CD14-positive monocyte (primary cell): ENCODE data around the gene RYR3. TPM values are rescaled to one million over a fixed set of nuclear protein-coding genes. Genes with fewer than 3 reads are reported as not detected.

Experiments
- DNase-seq, 3 donors: peaks; one replicate each; pipeline ENCODE4 v3.0.0-alpha.2; 2011 to 2022
- H2AFZ ChIP-seq: 2 replicates; pipeline ENCODE4 v1.6.0; 2012; ENCODE audit warnings: mild to moderate bottlenecking, low read depth, low read length, inconsistent platforms; ENCODE audit not compliant: insufficient read depth, poor library complexity, severe bottlenecking
- H3K27ac ChIP-seq, 2 donors: 1 replicate in 1 of 2; 2 replicates in 1 of 2; pipeline ENCODE4 v1.5.1; 2012 to 2013; ENCODE audit warnings: low read length in 2 of 2, control low read depth in 1 of 2, inconsistent platforms in 1 of 2, low read depth in 1 of 2, mild to moderate bottlenecking in 1 of 2
- H3K27me3 ChIP-seq, 2 donors: one replicate each; pipeline versions ENCODE4 v1.6.0 to v1.6.1; 2011 to 2013; ENCODE audit warnings: low read length in 2 of 2; ENCODE audit not compliant: control insufficient read depth in 2 of 2, insufficient read depth in 2 of 2
- H3K36me3 ChIP-seq, 2 donors: replicated peaks in 1 of 2; 1 replicate in 1 of 2; 2 replicates in 1 of 2; pipeline versions ENCODE4 v1.5.1 to v1.6.1; 2012 to 2013; ENCODE audit warnings: low read length in 2 of 2, control low read depth in 1 of 2, inconsistent platforms in 1 of 2, mild to moderate bottlenecking in 1 of 2; ENCODE audit not compliant: insufficient read depth in 2 of 2, control insufficient read depth in 1 of 2
- H3K4me1 ChIP-seq, 2 donors: 1 replicate in 1 of 2; 2 replicates in 1 of 2; pipeline versions ENCODE4 v1.5.1 to v1.6.1; 2012 to 2013; ENCODE audit warnings: low read length in 2 of 2, control low read depth in 1 of 2, inconsistent platforms in 1 of 2, mild to moderate bottlenecking in 1 of 2, moderate library complexity in 1 of 2; ENCODE audit not compliant: insufficient read depth in 2 of 2, control insufficient read depth in 1 of 2
- H3K4me2 ChIP-seq: replicated peaks from 2 replicates; pipeline ENCODE3; 2012; ENCODE audit warnings: low read length, moderate library complexity, mild to moderate bottlenecking; ENCODE audit not compliant: poor library complexity, severe bottlenecking; ENCODE audit errors: extremely low read depth
- H3K4me3 ChIP-seq, 3 experiments: fragments of 200-600 bp in 1 of 3; sonication (generic) in 1 of 3; replicated peaks in 1 of 3; 1 replicate in 2 of 3; 2 replicates in 1 of 3; pipeline ENCODE4 v1.5.1; 2011 to 2013; ENCODE audit warnings: low read length in 3 of 3, mild to moderate bottlenecking in 3 of 3, control low read depth in 2 of 3, low read depth in 2 of 3, inconsistent platforms in 1 of 3, moderate library complexity in 1 of 3
- H3K79me2 ChIP-seq: 2 replicates; pipeline ENCODE4 v1.6.0; 2012; ENCODE audit warnings: mild to moderate bottlenecking, control low read depth, inconsistent platforms, low read length, moderate library complexity; ENCODE audit not compliant: insufficient read depth
- H3K9ac ChIP-seq: 2 replicates; pipeline ENCODE4 v1.6.0; 2017; ENCODE audit warnings: low read length, mild to moderate bottlenecking; ENCODE audit not compliant: insufficient read depth, poor library complexity, severe bottlenecking
- H3K9me3 ChIP-seq, 2 donors: replicated peaks in 1 of 2; 1 replicate in 1 of 2; 2 replicates in 1 of 2; pipeline versions ENCODE4 v1.5.1 to v1.6.1; 2012 to 2013; ENCODE audit warnings: low read length in 2 of 2, control low read depth in 1 of 2; ENCODE audit not compliant: control insufficient read depth in 1 of 2, insufficient read depth in 1 of 2
- H4K20me1 ChIP-seq: 2 replicates; pipeline ENCODE4 v1.6.0; 2012; ENCODE audit warnings: mild to moderate bottlenecking, low read length, control low read depth, moderate library complexity; ENCODE audit not compliant: insufficient read depth
- H3K27ac Mint-ChIP-seq, 7 donors: one replicate each; pipeline ENCODE4 v1.8.0; 2020; ENCODE audit warnings: mild to moderate bottlenecking in 7 of 7, mixed read lengths in 7 of 7, moderate library complexity in 6 of 7, inconsistent platforms in 2 of 7
- H3K27me3 Mint-ChIP-seq, 3 donors: one replicate each; pipeline ENCODE4 v1.8.0; 2021 to 2022; ENCODE audit warnings: low read depth in 3 of 3, mild to moderate bottlenecking in 3 of 3, mixed read lengths in 3 of 3, moderate library complexity in 3 of 3, inconsistent platforms in 1 of 3
- H3K36me3 Mint-ChIP-seq, 2 donors: one replicate each; pipeline ENCODE4 v1.8.0; 2020; ENCODE audit warnings: mixed read lengths in 2 of 2, inconsistent platforms in 1 of 2, mild to moderate bottlenecking in 1 of 2
- H3K4me1 Mint-ChIP-seq: one replicate; pipeline ENCODE4 v1.8.0; 2020; ENCODE audit warnings: mild to moderate bottlenecking, mixed read lengths
- H3K4me3 Mint-ChIP-seq, 2 donors: one replicate each; pipeline ENCODE4 v1.8.0; 2020; ENCODE audit warnings: mild to moderate bottlenecking in 2 of 2, mixed read lengths in 2 of 2, moderate library complexity in 1 of 2
- H3K9me3 Mint-ChIP-seq, 7 donors: one replicate each; pipeline ENCODE4 v1.8.0; 2020 to 2022; ENCODE audit warnings: mixed read lengths in 7 of 7, mild to moderate bottlenecking in 6 of 7, moderate library complexity in 6 of 7, inconsistent platforms in 2 of 7
- WGBS: methylation state at CpG from one replicate; pipeline ENCODE4 v1.1.5; 2013; ENCODE audit warnings: missing lambda C conversion rate; ENCODE audit not compliant: insufficient coverage; 5-methylcytosine and 5-hydroxymethylcytosine counted together
- intact Hi-C, 2 donors: fragments of 100-400 bp; cut with micrococcal nuclease; formaldehyde crosslinking; loops; one replicate each; pipeline versions ENCODE4 v1.15.0 to v1.15.1; 2023
- polyA plus RNA-seq, 3 donors: library from polyadenylated mRNA; depleted of rRNA in 1 of 3; unstranded in 2 of 3; stranded (reverse) in 1 of 3; fragments of 300-500 nt in 2 of 3; fragments of >200 nt in 1 of 3; fragmentation: Illumina TruSeq in 2 of 3; gene quantifications; 1 replicate in 2 of 3; 2 replicates in 1 of 3; pipeline ENCODE4 v1.2.3, GENCODE V29; 2012 to 2021
- TF ChIP-seq, protein P1 (sequence below): fragments of 200-600 bp; IDR thresholded peaks from one replicate; pipeline ENCODE4 v1.8.0; 2022; ENCODE audit warnings: antibody characterized with exemption, mild to moderate bottlenecking

RYR3 gene
- polyA plus RNA-seq, 3 donors = not detected

DNA sequence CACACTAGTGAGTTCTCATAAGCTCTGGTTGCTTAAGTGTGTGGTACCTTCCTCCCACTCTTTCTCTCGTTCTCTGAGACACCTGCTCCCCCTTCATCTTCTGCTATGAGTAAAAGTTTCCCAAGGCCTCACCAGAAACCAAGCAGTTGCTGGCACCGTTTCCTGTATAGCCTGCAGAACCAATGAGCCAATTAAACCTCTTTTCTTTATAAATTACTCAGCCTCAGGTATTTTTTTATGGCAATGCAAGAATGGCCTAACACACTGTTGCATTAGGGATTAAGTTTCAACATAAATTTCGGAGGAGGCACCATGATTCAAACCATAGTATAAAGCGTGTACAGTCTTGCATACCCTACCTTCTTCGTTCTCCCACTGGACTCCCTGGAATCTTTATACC lies 405.3 kb downstream of the RYR3 start:
- H2AFZ ChIP-seq = no peak overlapping the region
- peaks cover 1 to 5% (median 3%) of the 10 kb centered on the region in 3 donors for H3K27me3 Mint-ChIP-seq

DNA sequence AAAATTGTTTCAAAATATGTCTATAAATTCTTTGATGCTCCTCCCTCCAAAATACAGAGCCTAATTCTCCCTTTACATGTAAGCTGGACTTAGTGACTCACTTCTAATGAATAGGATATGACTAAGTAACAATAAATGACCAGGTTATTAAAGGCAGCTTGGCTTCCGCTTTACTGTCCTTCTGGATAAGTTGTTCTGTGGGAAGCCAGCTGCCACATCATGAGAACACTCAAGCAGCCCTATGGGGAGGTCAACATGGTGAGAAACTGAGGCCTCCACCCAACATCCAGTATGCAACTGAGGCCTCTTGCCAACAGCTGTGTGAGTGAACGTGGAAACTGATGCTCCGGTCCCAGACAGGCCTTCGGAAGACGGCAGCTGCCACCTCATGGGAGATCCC lies 410.2 kb downstream of the RYR3 start:
- H2AFZ ChIP-seq = no peak overlapping the region
- intact Hi-C loops = no loop called here
- WGBS = 97% methylated on average over 4 of the region's 5 CpGs
- H3K27me3 Mint-ChIP-seq = peaks cover 0 to 4% (median 0%) of the 10 kb centered on the region in 3 donors
- H3K79me2 ChIP-seq = no peaks in the 10 kb centered on the region
- H3K9me3 Mint-ChIP-seq = peaks cover 0 to 6% (median 0%) of the 10 kb centered on the region in 7 donors
- no peak overlapping the region for H3K9ac ChIP-seq
- no peak overlapping the region for H3K4me3 Mint-ChIP-seq
- peak overlapping the region in 1 of 7 donors; percentile 15 for H3K27ac Mint-ChIP-seq
- H3K36me3 Mint-ChIP-seq = no peaks in the 10 kb centered on the region
- H3K27me3 ChIP-seq = no peaks in the 10 kb centered on the region
- TF ChIP-seq, protein P1, sequence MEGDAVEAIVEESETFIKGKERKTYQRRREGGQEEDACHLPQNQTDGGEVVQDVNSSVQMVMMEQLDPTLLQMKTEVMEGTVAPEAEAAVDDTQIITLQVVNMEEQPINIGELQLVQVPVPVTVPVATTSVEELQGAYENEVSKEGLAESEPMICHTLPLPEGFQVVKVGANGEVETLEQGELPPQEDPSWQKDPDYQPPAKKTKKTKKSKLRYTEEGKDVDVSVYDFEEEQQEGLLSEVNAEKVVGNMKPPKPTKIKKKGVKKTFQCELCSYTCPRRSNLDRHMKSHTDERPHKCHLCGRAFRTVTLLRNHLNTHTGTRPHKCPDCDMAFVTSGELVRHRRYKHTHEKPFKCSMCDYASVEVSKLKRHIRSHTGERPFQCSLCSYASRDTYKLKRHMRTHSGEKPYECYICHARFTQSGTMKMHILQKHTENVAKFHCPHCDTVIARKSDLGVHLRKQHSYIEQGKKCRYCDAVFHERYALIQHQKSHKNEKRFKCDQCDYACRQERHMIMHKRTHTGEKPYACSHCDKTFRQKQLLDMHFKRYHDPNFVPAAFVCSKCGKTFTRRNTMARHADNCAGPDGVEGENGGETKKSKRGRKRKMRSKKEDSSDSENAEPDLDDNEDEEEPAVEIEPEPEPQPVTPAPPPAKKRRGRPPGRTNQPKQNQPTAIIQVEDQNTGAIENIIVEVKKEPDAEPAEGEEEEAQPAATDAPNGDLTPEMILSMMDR = no peak
- H3K4me3 ChIP-seq = no peak overlapping the region
- no peaks in the 10 kb centered on the region for H3K9me3 ChIP-seq
- no peaks in the 10 kb centered on the region for H3K36me3 ChIP-seq
- no peaks in the 10 kb centered on the region for H4K20me1 ChIP-seq
- H3K27ac ChIP-seq = no peak overlapping the region
- H3K4me2 ChIP-seq = no peak overlapping the region
- peaks cover 19% of the 10 kb centered on the region for H3K4me1 Mint-ChIP-seq
- DNase-seq = peak in 2 of 3 donors; percentile 23 to 43
- peaks cover 6 to 9% of the 10 kb centered on the region in 2 donors for H3K4me1 ChIP-seq

More for the DNA sequence above, 405.3 kb downstream of the RYR3 start:
- no peak overlapping the region for H3K9ac ChIP-seq
- H4K20me1 ChIP-seq = no peaks in the 10 kb centered on the region
- no peaks in the 10 kb centered on the region for H3K27me3 ChIP-seq
- H3K4me2 ChIP-seq = no peak overlapping the region
- WGBS = 83% methylated on average over 1 of the region's 5 CpGs
- H3K9me3 ChIP-seq = peaks cover 0 to 3% of the 10 kb centered on the region in 2 donors
- peaks cover 2% of the 10 kb centered on the region for H3K4me1 Mint-ChIP-seq
- H3K4me1 ChIP-seq = no peaks in the 10 kb centered on the region
- TF ChIP-seq, protein P1 = no peak
- no peak overlapping the region for H3K27ac Mint-ChIP-seq
- intact Hi-C loops = no loop called here
- no peak overlapping the region for H3K27ac ChIP-seq
- no peaks in the 10 kb centered on the region for H3K36me3 Mint-ChIP-seq
- no peak overlapping the region for H3K4me3 Mint-ChIP-seq
- no peak for DNase-seq
- H3K79me2 ChIP-seq = no peaks in the 10 kb centered on the region
- H3K9me3 Mint-ChIP-seq = peaks cover 1 to 11% (median 9%) of the 10 kb centered on the region in 7 donors
- H3K4me3 ChIP-seq = no peak overlapping the region
- no peaks in the 10 kb centered on the region for H3K36me3 ChIP-seq
